ENCODE results near the gene PLCB4.

The PLCB4 gene

DNA sequence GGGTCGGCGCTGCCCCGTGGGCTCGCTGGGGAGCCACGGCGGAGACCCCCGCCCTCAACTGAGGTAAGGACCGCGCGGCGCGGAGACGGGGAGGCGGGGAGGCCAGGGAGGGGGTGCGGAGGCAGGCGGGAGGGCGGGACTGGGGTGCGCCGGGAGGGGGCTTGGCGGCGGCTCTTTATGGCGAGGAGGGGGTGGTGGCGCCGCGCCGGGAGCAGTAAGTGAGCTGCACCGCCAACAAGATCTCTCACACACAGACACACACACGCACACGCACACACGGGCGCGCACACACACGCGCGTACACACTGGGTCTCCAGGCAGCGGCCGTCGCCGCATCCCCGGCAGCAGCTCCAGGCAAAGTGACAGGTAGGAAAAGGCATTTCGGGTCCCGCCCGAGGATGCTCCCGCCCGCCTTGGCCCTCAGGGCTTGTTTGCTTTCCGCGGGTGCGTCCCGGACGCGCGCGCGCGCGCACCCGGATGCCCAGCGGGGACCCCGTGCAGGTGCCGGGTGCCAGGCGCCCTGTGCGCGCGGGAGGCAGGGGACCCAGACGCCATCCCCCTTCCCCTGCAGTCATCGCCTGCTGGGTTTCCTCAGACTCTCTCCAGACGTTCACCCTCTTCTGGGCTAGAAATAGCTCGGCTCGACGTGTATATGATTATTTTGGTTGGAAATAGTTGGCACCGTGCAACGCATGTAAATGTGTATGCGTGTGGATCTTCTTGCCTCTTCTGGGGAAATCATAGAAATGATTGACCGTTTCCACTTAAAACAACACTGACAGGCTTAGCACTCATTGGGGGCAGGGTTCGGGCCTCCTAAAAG, at the start of gene PLCB4:
Gene PLCB4, plus strand, starts transcription at position 247 of the 823 bp plus-strand sequence. CDS start 238,728 bp downstream, outside the sequence.
- DNase-seq (ENCODE audit: low read depth, low spot score): peak; percentile 44
- H3K36me3 ChIP-seq (ENCODE audit: insufficient read depth, low read length): no peaks in the 10 kb centered on the region
- H3K4me3 ChIP-seq: peak within 1 kb of the TSS; percentile 91
- H3K9ac ChIP-seq (ENCODE audit: insufficient read length): peak within 1 kb of the TSS; percentile 59
- no peaks in the 10 kb centered on the region for H3K9me3 ChIP-seq (ENCODE audit: low read depth, low read length)
- TF ChIP-seq FOXP2 (optimal IDR thresholded peaks at IDR 0.05; ENCODE audit: control extremely low read depth, extremely low read length, insufficient read depth): no peak
- TF ChIP-seq EZH2 (IDR thresholded peaks at IDR 0.05): no peak
- no peak for TF ChIP-seq POLR2AphosphoS5 (IDR thresholded peaks at IDR 0.05; ENCODE audit: borderline replicate concordance, low read depth, low read length)
- peak within 1 kb of the TSS; percentile 58; the same call in 1 of the 2 replicates for H3K27ac ChIP-seq

DNA sequence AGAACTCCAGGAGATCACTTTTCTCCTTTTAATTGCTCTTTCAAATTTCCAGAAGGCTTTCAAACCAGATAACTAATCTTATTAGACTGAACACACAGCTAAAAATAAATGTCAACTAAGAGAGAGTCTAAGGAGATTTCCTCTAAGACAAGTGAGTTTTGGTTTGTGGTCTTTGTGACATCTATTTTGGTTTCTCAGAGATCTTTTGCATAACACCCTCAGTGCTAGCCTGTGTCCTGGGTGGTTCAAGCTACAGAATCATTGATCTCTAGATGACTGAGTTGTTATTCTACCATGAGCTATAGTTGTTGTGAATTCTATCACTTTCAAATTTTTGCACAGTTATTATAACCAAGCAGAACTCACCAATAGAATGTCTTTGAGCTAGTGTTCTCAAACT, 49.1 kb upstream of the PLCB4 start:
- no peak overlapping the region for H3K27ac ChIP-seq
- TF ChIP-seq POLR2AphosphoS5 (IDR thresholded peaks at IDR 0.05; ENCODE audit: borderline replicate concordance, low read depth, low read length) (no peak), FOXP2 (optimal IDR thresholded peaks at IDR 0.05; ENCODE audit: control extremely low read depth, extremely low read length, insufficient read depth) (no peak), EZH2 (IDR thresholded peaks at IDR 0.05) (no peak)

DNA sequence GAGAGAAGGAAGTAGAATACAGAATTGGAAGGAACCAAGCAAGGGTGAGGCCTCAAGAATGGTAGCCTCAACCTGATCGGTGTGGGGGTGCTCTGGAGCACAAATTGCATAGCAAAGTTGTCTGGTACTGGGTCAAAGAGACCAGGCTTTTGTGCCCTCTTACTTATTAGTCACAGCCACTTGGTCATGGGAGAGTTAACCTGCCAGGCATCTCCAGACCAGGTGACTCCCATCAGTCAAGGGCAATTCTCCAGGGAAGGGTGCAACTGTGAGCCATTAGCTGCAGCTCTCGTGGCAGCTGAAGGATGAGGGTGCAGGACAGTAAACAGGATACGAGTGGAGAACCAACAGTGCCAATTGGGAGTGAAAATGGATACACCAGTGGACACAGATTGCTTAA, 47.7 kb upstream of the PLCB4 start:
- DNase-seq (ENCODE audit: low read depth, low spot score): no peak
- TF ChIP-seq FOXP2 (optimal IDR thresholded peaks at IDR 0.05; ENCODE audit: control extremely low read depth, extremely low read length, insufficient read depth) (no peak), EZH2 (IDR thresholded peaks at IDR 0.05) (no peak), POLR2AphosphoS5 (IDR thresholded peaks at IDR 0.05; ENCODE audit: borderline replicate concordance, low read depth, low read length) (no peak)
- Histone ChIP-seq H3K9me3 (ENCODE audit: low read depth, low read length) (no peaks in the 10 kb centered on the region), H3K27ac (no peak overlapping the region), H3K4me3 (no peak overlapping the region), H3K9ac (ENCODE audit: insufficient read length) (no peak overlapping the region), H3K36me3 (ENCODE audit: insufficient read depth, low read length) (no peaks in the 10 kb centered on the region)

More for the DNA sequence above, 49.1 kb upstream of the PLCB4 start:
- Histone ChIP-seq H3K4me3 (no peak overlapping the region), H3K9ac (ENCODE audit: insufficient read length) (no peak overlapping the region), H3K9me3 (ENCODE audit: low read depth, low read length) (no peaks in the 10 kb centered on the region), H3K36me3 (ENCODE audit: insufficient read depth, low read length) (no peaks in the 10 kb centered on the region)
- DNase-seq (ENCODE audit: low read depth, low spot score): no peak

DNA sequence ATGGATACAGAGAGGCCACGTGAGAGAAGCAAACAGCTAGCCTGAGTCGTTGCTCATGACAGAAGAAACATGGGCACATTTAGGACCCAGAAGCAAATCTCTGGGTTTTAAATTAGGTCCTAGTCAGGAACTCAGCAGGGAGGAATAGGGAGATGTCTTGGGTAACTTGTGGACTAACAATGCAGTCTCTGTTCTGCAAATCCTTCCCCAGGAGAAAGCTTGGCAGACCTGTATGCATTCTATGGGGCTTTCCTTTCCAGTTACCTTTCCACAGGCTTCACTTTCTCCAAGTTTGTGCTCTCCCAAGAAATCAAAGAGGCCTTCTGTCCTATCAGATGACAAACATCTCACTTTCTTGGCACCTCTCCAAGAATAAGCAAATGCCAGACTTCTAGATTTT, 47.2 kb upstream of the PLCB4 start:
- Histone ChIP-seq H3K27ac (no peak overlapping the region), H3K9ac (ENCODE audit: insufficient read length) (no peak overlapping the region), H3K9me3 (ENCODE audit: low read depth, low read length) (no peaks in the 10 kb centered on the region), H3K36me3 (ENCODE audit: insufficient read depth, low read length) (no peaks in the 10 kb centered on the region), H3K4me3 (peak overlapping the region; percentile 48)
- TF ChIP-seq EZH2 (IDR thresholded peaks at IDR 0.05) (no peak), FOXP2 (optimal IDR thresholded peaks at IDR 0.05; ENCODE audit: control extremely low read depth, extremely low read length, insufficient read depth) (no peak), POLR2AphosphoS5 (IDR thresholded peaks at IDR 0.05; ENCODE audit: borderline replicate concordance, low read depth, low read length) (no peak)
- peak; percentile 5 for DNase-seq (ENCODE audit: low read depth, low spot score)

DNA sequence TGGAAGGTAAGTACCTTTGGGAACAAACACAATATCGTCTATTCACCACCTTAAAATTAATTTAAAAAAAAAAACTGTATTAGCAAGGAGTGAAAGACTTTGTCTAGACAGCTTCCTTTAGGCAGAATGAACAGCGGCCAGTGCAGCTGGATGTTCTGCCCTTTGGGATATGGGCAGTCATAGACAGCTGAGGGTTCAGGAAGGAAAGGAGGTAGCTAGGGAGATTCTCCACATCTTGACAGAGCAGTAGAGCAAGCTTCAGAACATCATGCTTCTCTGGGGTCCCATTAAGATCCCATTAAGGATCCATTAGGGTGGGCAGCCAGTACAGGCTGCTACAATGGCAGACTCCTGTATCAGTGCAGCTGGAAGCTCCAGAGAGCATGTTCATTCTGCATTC, 46.5 kb upstream of the PLCB4 start:
- H3K9ac ChIP-seq (ENCODE audit: insufficient read length): no peak overlapping the region
- H3K36me3 ChIP-seq (ENCODE audit: insufficient read depth, low read length): no peaks in the 10 kb centered on the region
- H3K9me3 ChIP-seq (ENCODE audit: low read depth, low read length): no peaks in the 10 kb centered on the region
- no peak overlapping the region for H3K27ac ChIP-seq
- DNase-seq (ENCODE audit: low read depth, low spot score): no peak
- TF ChIP-seq EZH2 (IDR thresholded peaks at IDR 0.05): no peak
- no peak for TF ChIP-seq POLR2AphosphoS5 (IDR thresholded peaks at IDR 0.05; ENCODE audit: borderline replicate concordance, low read depth, low read length)
- no peak for TF ChIP-seq FOXP2 (optimal IDR thresholded peaks at IDR 0.05; ENCODE audit: control extremely low read depth, extremely low read length, insufficient read depth)
- H3K4me3 ChIP-seq: no peak overlapping the region

DNA sequence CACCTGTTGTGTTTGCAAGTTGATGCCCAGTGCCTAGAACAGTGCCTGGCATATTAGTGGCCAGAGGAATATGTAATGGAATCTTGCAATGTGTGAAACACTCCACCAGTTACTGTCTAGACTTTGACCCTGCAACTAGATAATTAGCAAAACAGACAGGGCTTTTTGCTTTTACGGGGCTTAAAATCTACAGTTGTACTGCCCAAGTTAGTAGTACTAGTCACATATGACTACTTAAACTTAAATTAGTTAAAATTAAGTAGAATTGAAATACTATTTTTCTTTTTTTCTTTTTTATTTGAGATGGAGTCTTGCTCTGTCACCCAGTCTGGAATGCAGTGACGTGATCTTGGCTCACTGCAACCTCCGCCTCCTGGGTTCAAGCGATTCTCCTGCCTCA, 44.3 kb upstream of the PLCB4 start:
- no peak overlapping the region for H3K4me3 ChIP-seq
- H3K9ac ChIP-seq (ENCODE audit: insufficient read length): no peak overlapping the region
- no peaks in the 10 kb centered on the region for H3K36me3 ChIP-seq (ENCODE audit: insufficient read depth, low read length)
- DNase-seq (ENCODE audit: low read depth, low spot score): no peak
- TF ChIP-seq EZH2 (IDR thresholded peaks at IDR 0.05) (no peak), POLR2AphosphoS5 (IDR thresholded peaks at IDR 0.05; ENCODE audit: borderline replicate concordance, low read depth, low read length) (no peak), FOXP2 (optimal IDR thresholded peaks at IDR 0.05; ENCODE audit: control extremely low read depth, extremely low read length, insufficient read depth) (no peak)
- H3K9me3 ChIP-seq (ENCODE audit: low read depth, low read length): no peaks in the 10 kb centered on the region
- H3K27ac ChIP-seq: no peak overlapping the region

DNA sequence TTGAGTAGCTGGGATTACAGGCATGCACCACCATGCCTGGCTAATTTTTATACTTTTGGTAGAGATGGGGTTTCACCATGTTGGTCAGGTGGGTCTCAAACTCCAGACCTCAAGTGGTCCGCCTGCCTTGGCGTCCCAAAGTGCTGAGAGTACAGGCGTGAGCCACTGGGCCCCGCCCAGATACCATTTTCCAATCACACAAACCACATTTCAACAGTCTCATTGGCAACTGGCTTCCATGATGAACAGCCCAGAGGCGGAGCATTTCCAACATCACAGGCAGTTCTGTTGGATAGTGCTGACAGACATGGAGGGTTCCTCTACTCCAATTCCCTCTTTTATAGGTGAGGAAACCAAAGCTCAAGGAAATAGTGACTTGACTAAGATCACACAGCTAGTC, 43.9 kb upstream of the PLCB4 start:
- H3K4me3 ChIP-seq: no peak overlapping the region
- no peaks in the 10 kb centered on the region for H3K36me3 ChIP-seq (ENCODE audit: insufficient read depth, low read length)
- no peak overlapping the region for H3K9ac ChIP-seq (ENCODE audit: insufficient read length)
- no peak for DNase-seq (ENCODE audit: low read depth, low spot score)
- H3K27ac ChIP-seq: no peak overlapping the region
- TF ChIP-seq POLR2AphosphoS5 (IDR thresholded peaks at IDR 0.05; ENCODE audit: borderline replicate concordance, low read depth, low read length) (no peak), EZH2 (IDR thresholded peaks at IDR 0.05) (no peak), FOXP2 (optimal IDR thresholded peaks at IDR 0.05; ENCODE audit: control extremely low read depth, extremely low read length, insufficient read depth) (no peak)
- no peaks in the 10 kb centered on the region for H3K9me3 ChIP-seq (ENCODE audit: low read depth, low read length)

DNA sequence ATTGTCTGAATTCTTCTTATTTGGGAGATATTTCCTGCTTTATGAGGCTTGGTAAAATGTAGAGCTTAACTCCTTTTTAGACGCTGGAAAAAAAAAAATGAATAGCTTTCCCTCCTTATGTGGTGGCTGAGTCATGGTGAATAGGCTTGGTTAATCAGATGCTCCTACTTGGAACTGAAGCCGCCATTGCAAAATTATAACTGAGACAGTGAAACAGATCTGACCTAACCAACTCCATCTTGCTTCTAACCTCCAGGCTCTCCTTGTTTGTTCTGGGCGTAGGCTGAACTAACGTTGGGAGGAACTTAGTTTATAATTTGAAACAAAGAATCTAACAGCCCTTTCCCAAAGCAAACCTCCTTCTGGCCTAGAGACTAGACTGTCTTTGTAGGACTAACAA, 43.2 kb upstream of the PLCB4 start:
- TF ChIP-seq POLR2AphosphoS5 (IDR thresholded peaks at IDR 0.05; ENCODE audit: borderline replicate concordance, low read depth, low read length) (no peak), EZH2 (IDR thresholded peaks at IDR 0.05) (no peak)
- no peak for DNase-seq (ENCODE audit: low read depth, low spot score)
- Histone ChIP-seq H3K27ac (no peak overlapping the region), H3K9ac (ENCODE audit: insufficient read length) (no peak overlapping the region), H3K4me3 (no peak overlapping the region), H3K36me3 (ENCODE audit: insufficient read depth, low read length) (no peaks in the 10 kb centered on the region), H3K9me3 (ENCODE audit: low read depth, low read length) (no peaks in the 10 kb centered on the region)
